Uterus (tissue), 4 donors: Measurements from ENCODE around the gene DGKG. TPM values are rescaled to one million over a fixed set of nuclear protein-coding genes. Genes with fewer than 3 reads are reported as not detected.

Experiments
- DNase-seq, 2 donors: peaks; one replicate each; pipeline ENCODE4 v3.0.0-alpha.2; 2019 to 2020
- H3K27ac ChIP-seq, 2 donors: fragments of 200-600 bp; sonication (generic); 1 replicate in 1 of 2; 2 replicates in 1 of 2; pipeline ENCODE4 v1.5.1; 2016 to 2018
- H3K27me3 ChIP-seq, 2 donors: fragments of 200-600 bp; sonication (generic); one replicate each; pipeline ENCODE4 v1.5.1; 2018 to 2019; ENCODE audit warnings: control low read depth in 1 of 2
- H3K36me3 ChIP-seq, 2 donors: fragments of 200-600 bp; sonication (generic); one replicate each; pipeline ENCODE4 v1.5.1; 2019; ENCODE audit warnings: control low read depth in 1 of 2
- H3K4me1 ChIP-seq, 2 donors: fragments of 200-600 bp; sonication (generic); one replicate each; pipeline ENCODE4 v1.5.1; 2018 to 2019; ENCODE audit warnings: control low read depth in 1 of 2
- H3K4me3 ChIP-seq, 2 donors: fragments of 200-600 bp; sonication (generic); 1 replicate in 1 of 2; 2 replicates in 1 of 2; pipeline ENCODE4 v1.5.1; 2018 to 2019; ENCODE audit warnings: mild to moderate bottlenecking in 1 of 2
- H3K9me3 ChIP-seq, 2 donors: fragments of 200-600 bp; sonication (generic); one replicate each; pipeline ENCODE4 v1.5.1; 2019; ENCODE audit warnings: control low read depth in 1 of 2
- POLR2A ChIP-seq, 2 donors: fragments of 450-650 bp; IDR thresholded peaks; one replicate each; pipeline ENCODE4 v1.6.1; 2016; ENCODE audit warnings: antibody characterized with exemption in 2 of 2, mild to moderate bottlenecking in 1 of 2, moderate library complexity in 1 of 2
- intact Hi-C: fragments of 100-400 bp; cut with DNase I; formaldehyde crosslinking; loops from one replicate; pipeline ENCODE4 v1.15.1; 2023; ENCODE audit warnings: low total_unique reads
- total RNA-seq, 4 donors: library from RNA; depleted of rRNA in 3 of 4; stranded (reverse); fragments of >200 nt in 3 of 4; gene quantifications; one replicate each; pipeline versions ENCODE4 v1.1.0 to v1.2.4, GENCODE V29; 2014 to 2023
- TF ChIP-seq, protein P1 (sequence below), 4 experiments: fragments of 200-600 bp in 2 of 4; fragments of 450-650 bp in 2 of 4; sonication (generic) in 2 of 4; IDR thresholded peaks; one replicate each; pipeline ENCODE4 v1.5.1; 2016 to 2019; ENCODE audit warnings: antibody characterized with exemption in 4 of 4, mild to moderate bottlenecking in 2 of 4, moderate library complexity in 1 of 4
- donor health status: DM: yes; HTN: yes; CAD: no.

DGKG gene
- total RNA-seq, 4 donors from 2014 or later = 1.9 to 10.8 (median 6.7) TPM

DNA sequence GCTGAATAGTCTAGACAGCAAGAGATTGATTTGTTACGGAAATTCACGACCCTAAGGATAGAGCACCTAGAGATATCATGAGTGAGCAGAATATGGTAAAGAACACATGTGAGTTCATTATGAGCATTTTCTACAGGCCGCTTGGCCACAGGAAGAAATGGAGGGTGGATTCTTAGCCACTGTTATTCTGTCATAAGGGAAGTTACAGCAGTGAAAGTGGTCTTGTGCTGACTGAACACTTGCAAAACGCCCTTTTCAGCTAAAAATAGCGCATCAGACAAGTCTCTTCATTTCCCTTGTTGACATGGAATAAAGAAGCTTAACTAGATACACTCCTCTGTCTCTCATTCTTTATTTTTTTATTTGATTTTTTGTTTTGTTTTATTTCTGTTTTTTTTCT is 19.8 kb downstream of the DGKG start:
- no peaks in the 10 kb centered on the region for H3K27me3 ChIP-seq
- TF ChIP-seq, protein P1, sequence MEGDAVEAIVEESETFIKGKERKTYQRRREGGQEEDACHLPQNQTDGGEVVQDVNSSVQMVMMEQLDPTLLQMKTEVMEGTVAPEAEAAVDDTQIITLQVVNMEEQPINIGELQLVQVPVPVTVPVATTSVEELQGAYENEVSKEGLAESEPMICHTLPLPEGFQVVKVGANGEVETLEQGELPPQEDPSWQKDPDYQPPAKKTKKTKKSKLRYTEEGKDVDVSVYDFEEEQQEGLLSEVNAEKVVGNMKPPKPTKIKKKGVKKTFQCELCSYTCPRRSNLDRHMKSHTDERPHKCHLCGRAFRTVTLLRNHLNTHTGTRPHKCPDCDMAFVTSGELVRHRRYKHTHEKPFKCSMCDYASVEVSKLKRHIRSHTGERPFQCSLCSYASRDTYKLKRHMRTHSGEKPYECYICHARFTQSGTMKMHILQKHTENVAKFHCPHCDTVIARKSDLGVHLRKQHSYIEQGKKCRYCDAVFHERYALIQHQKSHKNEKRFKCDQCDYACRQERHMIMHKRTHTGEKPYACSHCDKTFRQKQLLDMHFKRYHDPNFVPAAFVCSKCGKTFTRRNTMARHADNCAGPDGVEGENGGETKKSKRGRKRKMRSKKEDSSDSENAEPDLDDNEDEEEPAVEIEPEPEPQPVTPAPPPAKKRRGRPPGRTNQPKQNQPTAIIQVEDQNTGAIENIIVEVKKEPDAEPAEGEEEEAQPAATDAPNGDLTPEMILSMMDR (IDR thresholded peaks at IDR 0.05) = no peak
- no peak for TF ChIP-seq POLR2A (IDR thresholded peaks at IDR 0.05)
- H3K9me3 ChIP-seq = no peaks in the 10 kb centered on the region
- no peaks in the 10 kb centered on the region for H3K4me1 ChIP-seq
- no peak overlapping the region for H3K27ac ChIP-seq
- H3K36me3 ChIP-seq = no peaks in the 10 kb centered on the region
- DNase-seq = no peak
- intact Hi-C loops = no loop called here
- H3K4me3 ChIP-seq = no peak overlapping the region

DNA sequence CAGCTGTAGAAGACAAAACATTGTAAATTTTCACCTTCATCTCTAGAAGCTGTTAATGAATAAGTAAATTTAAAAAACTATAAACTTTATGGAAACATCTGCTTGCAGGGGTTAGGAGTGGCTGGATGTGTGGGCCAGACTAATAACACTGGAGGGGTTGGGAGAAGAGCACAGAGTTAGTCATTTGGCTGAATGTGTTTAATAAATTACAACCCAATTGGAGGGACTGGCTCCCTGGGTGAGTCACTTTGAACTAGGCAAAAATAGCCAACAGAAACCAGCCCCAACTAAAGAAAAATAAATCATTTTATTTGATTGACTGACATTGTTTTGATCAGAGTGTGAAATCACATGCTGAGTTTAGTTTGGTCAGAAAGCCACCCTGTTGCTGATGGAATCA is 21.8 kb downstream of the DGKG start:
- Histone ChIP-seq H3K4me1 (no peaks in the 10 kb centered on the region), H3K36me3 (no peaks in the 10 kb centered on the region), H3K27me3 (no peaks in the 10 kb centered on the region), H3K9me3 (no peaks in the 10 kb centered on the region), H3K4me3 (no peak overlapping the region), H3K27ac (no peak overlapping the region)
- intact Hi-C loops = no loop called here
- DNase-seq = no peak
- TF ChIP-seq, protein P1 (IDR thresholded peaks at IDR 0.05) = no peak
- TF ChIP-seq POLR2A (IDR thresholded peaks at IDR 0.05) = no peak

DNA sequence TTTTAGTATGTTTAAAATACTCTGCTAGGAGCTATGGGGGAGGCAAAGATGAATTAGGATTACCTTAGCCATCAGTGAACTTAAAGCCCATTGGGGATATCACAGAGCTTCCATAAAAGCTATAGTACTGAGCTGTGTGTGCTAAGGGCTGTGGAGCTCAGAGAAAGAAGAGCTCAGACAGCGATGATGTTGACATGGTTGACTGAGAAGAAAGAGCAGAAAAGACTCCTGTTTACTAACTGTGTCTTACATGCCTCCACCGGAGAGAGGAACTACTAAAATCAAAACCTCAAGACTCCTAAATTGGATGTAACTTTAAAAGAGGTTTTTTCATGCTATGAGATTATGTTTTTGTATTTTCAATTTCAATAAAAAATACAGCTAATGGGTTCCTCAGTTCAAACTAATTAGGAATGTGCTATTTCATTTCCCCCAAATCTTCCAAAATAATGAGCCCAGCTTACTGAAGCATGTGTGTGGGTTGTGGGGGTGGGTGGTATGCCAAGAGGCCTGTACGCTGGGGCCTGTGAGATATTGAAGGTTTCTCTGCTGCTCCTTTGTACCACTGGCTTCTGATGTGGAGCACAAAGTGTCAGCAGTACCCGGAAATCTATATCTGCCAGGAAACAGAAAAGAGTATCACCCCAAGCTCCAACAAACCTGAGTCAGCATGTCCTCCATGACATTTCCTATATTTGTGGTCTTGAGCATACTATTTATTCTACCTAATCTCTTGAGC is 22.7 kb downstream of the DGKG start:
- H3K27ac ChIP-seq = no peak overlapping the region

DNA sequence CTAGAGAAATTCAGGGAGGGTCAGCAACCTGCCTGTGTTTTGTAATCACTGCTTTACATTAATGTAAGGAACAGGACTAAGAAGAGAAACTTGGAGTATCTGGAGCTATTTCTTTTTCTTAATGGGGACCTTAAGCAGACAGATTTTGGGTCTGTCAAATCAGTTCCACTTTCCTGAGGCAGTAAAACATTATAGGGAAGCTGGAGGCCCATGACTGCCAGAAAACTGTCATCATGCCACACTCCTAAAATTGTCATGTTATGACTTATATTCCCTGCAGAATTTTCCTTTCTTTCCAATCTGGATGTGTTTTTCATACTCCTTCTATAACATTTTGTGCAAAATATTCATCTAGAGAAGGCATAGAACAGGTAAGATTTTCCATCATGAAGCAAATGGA is 28.8 kb downstream of the DGKG start:
- Histone ChIP-seq H3K4me1 (no peaks in the 10 kb centered on the region), H3K27ac (no peak overlapping the region), H3K36me3 (no peaks in the 10 kb centered on the region), H3K4me3 (no peak overlapping the region), H3K9me3 (no peaks in the 10 kb centered on the region), H3K27me3 (no peaks in the 10 kb centered on the region)
- no peak for DNase-seq
- TF ChIP-seq, protein P1 (IDR thresholded peaks at IDR 0.05) = no peak
- no peak for TF ChIP-seq POLR2A (IDR thresholded peaks at IDR 0.05)
- intact Hi-C loops = no loop called here

More for the DNA sequence above, 22.7 kb downstream of the DGKG start:
- intact Hi-C loops = no loop called here
- TF ChIP-seq, protein P1 (IDR thresholded peaks at IDR 0.05) = no peak
- TF ChIP-seq POLR2A (IDR thresholded peaks at IDR 0.05) = no peak
- DNase-seq = no peak
- Histone ChIP-seq H3K9me3 (no peaks in the 10 kb centered on the region), H3K4me1 (no peaks in the 10 kb centered on the region), H3K27me3 (no peaks in the 10 kb centered on the region), H3K36me3 (no peaks in the 10 kb centered on the region), H3K4me3 (no peak overlapping the region)

DNA sequence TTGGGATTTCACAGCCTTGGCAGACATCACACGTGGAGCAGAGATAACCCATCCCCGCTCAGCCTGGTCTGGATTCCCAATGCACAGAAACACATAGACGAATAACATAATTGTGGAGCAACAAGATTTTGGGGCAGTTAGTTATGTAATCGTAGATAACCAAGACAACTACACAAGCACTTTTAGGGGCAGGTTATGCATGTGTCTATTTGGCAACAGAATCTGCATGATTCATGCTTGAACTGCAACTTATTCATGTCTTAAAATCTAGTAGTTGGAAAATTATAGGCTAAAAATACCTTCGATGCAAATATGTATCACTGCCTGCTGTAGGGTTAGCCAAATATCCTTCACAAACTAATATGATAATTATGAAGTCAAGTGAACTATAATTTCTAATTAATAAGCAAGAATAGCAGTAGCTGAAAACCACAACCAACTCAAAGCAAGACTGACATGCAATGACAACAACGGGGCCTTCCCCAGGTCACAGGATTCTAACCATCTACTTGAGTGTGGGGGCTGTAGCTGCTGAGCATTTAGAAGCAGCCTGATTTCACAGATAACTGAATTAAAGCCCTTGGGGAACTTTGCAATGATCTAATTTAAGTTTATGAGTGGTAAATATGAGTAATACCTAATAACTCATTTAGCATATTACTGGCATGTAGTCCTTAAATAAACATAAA is 31.1 kb downstream of the DGKG start:
- no peak overlapping the region for H3K27ac ChIP-seq
- no peak overlapping the region for H3K4me3 ChIP-seq
- no peaks in the 10 kb centered on the region for H3K36me3 ChIP-seq
- H3K9me3 ChIP-seq = no peaks in the 10 kb centered on the region
- H3K4me1 ChIP-seq = no peaks in the 10 kb centered on the region
- DNase-seq = no peak
- intact Hi-C loops = no loop called here
- TF ChIP-seq, protein P1 (IDR thresholded peaks at IDR 0.05) = no peak
- TF ChIP-seq POLR2A (IDR thresholded peaks at IDR 0.05) = no peak
- no peaks in the 10 kb centered on the region for H3K27me3 ChIP-seq
